ENCODE data around the gene LRRC56.

Gene LRRC56

DNA sequence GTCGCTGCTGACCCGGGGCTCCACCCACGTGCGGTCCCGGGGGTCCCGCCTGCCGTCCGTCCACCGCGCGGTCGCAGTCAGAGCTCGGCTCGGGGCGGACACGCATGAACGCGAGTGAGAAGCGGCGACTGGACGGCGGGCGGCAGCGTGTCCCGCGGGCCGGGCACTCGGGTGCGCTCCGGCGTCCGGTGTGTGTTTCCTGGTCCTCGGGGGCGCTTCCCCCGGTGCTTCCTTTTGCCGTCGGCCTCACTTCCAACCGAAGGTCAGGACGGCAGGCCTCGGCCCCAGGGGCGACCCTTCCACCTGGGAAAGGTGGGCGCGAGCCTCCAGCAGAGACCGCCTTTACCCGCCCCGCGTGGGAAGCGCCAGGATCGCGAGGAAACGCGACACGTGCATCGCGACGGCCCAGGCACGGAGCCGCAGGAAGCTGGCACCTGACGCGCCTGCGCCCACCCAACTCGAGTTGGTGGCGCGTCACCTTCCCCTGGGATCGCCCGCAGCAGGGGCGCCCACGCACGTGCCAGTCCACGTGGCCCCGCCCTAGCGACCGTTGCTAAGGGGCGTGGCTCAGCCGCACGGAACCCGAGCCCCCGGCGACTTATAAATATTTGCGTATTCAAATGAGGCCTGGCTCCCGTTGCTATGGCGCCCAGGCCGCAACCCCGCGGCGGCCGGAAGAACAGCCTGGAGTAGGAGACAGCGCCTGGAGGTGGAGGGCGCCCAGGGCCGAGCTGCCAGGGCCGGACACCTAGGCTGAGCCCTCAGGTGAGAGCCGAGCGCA, at the start of gene LRRC56:
Gene LRRC56 (plus strand): TSS at position 687 of the 781 bp plus-strand sequence. CDS start 3,158 bp downstream, outside the sequence.
- H3K4me1 ChIP-seq (ENCODE audit: insufficient read depth, low read length): peaks cover 24% of the 10 kb centered on the region
- no peak within 1 kb of the TSS for H2AFZ ChIP-seq (ENCODE audit: low read depth, low read length)
- H3K27me3 ChIP-seq (ENCODE audit: insufficient read depth, low read length): no peaks in the 10 kb centered on the region
- peak within 1 kb of the TSS; percentile 91 for H3K4me3 ChIP-seq (ENCODE audit: low read length)
- H3K9me3 ChIP-seq (ENCODE audit: low read length): no peaks in the 10 kb centered on the region
- peaks cover 18% of the 10 kb centered on the region for H3K36me3 ChIP-seq (ENCODE audit: insufficient read depth, low read length)

DNA sequence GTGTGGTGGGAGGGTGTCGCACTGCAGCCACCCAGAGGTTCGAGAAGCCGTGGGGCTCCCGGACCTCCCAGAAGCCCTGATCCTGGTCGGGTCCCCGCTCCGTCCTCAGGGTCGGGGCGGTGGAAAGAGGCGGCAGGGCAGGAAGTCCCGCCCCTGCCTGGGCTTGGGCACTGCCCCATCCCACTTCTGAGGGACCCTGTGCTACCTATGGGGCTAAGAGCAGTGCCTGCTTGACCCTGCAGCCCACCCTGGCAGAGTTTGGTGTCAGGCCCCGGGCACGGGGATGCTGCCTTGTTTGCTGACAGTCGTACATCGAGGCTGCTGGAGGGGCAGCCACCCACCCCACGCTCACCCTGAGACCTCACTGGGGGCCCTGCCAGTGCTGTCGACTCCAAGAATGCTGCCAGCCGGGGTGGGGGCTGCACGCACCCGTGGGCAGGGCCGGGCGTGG, 49.7 kb upstream of the LRRC56 start:
- Histone ChIP-seq H2AFZ (ENCODE audit: low read depth, low read length) (no peak overlapping the region), H3K4me1 (ENCODE audit: insufficient read depth, low read length) (no peaks in the 10 kb centered on the region), H3K4me3 (ENCODE audit: low read length) (no peak overlapping the region), H3K36me3 (ENCODE audit: insufficient read depth, low read length) (peaks cover 11% of the 10 kb centered on the region), H3K27me3 (ENCODE audit: insufficient read depth, low read length) (no peaks in the 10 kb centered on the region), H3K9me3 (ENCODE audit: low read length) (peaks cover 5% of the 10 kb centered on the region)

DNA sequence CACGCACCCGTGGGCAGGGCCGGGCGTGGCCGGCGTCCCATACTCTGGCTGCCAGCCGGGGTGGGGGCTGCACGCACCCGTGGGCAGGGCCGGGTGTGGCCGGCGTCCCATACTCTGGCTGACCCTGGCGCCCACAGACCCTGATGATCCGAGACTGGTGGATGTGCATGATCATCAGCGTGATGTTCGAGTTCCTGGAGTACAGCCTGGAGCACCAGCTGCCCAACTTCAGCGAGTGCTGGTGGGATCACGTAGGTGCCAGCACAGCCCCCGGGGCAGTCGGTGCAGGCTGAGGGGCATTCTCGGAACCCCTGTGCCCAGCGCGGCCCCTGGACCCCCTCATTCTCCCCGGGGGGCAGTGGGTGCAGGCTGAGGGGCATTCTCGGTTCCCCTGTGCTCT, 49.3 kb upstream of the LRRC56 start:
- Histone ChIP-seq H3K4me3 (ENCODE audit: low read length) (no peak overlapping the region), H3K27me3 (ENCODE audit: insufficient read depth, low read length) (no peaks in the 10 kb centered on the region), H3K9me3 (ENCODE audit: low read length) (peaks cover 5% of the 10 kb centered on the region), H3K36me3 (ENCODE audit: insufficient read depth, low read length) (peaks cover 11% of the 10 kb centered on the region), H3K4me1 (ENCODE audit: insufficient read depth, low read length) (no peaks in the 10 kb centered on the region), H2AFZ (ENCODE audit: low read depth, low read length) (no peak overlapping the region)

DNA sequence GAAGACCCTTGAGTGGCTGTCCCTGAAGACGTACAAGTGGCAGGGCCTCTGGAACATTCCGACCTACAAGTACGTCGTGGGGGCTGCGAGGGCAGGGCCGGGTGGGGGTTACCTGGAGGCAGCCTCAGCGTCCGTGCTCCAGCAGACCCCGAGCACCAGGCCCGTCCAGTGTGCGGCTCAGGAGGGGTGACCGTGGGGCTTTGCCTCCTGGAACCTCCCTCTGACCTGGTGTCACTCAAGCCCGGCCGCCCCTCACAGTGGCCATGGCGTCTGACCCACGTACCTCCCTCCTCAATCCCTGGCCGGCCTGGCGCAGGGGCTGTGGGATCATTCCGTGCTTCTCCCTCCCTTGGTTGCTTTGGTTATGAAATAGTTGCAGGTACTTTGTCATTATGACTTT, 48.7 kb upstream of the LRRC56 start:
- H3K9me3 ChIP-seq (ENCODE audit: low read length): peaks cover 3% of the 10 kb centered on the region
- peaks cover 11% of the 10 kb centered on the region for H3K36me3 ChIP-seq (ENCODE audit: insufficient read depth, low read length)
- no peak overlapping the region for H2AFZ ChIP-seq (ENCODE audit: low read depth, low read length)
- no peak overlapping the region for H3K4me3 ChIP-seq (ENCODE audit: low read length)
- H3K27me3 ChIP-seq (ENCODE audit: insufficient read depth, low read length): no peaks in the 10 kb centered on the region
- no peaks in the 10 kb centered on the region for H3K4me1 ChIP-seq (ENCODE audit: insufficient read depth, low read length)

DNA sequence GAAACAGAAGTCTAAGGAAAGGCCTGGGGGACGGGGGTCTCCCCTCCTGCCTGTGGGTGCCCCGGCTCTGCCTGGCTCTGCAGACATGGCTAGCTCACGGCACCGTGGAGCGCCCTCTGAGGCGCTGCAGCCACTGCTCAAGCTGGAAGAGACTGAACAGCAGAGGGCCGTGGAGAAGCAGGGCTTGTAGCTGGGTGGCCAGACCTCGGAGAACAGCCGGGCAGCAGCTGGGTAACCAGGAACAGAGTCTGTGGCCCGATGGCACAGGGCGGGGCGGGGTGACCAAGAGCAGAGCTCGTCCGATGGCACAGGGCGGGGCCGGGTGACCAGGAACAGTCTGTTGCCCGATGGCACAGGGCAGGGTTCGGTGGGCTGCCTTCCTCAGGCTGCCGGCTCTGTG, 48.3 kb upstream of the LRRC56 start:
- no peaks in the 10 kb centered on the region for H3K9me3 ChIP-seq (ENCODE audit: low read length)

GRCh38 chr11:489610-490185, 47.6 kb upstream of the LRRC56 start:
- Histone ChIP-seq H3K36me3 (ENCODE audit: insufficient read depth, low read length) (peaks cover 17% of the 10 kb centered on the region), H3K4me3 (ENCODE audit: low read length) (no peak overlapping the region), H3K4me1 (ENCODE audit: insufficient read depth, low read length) (no peaks in the 10 kb centered on the region)

More for the DNA sequence above, 48.3 kb upstream of the LRRC56 start:
- Histone ChIP-seq H3K27me3 (ENCODE audit: insufficient read depth, low read length) (no peaks in the 10 kb centered on the region), H3K36me3 (ENCODE audit: insufficient read depth, low read length) (peaks cover 11% of the 10 kb centered on the region), H3K4me1 (ENCODE audit: insufficient read depth, low read length) (no peaks in the 10 kb centered on the region), H2AFZ (ENCODE audit: low read depth, low read length) (no peak overlapping the region), H3K4me3 (ENCODE audit: low read length) (no peak overlapping the region)

DNA sequence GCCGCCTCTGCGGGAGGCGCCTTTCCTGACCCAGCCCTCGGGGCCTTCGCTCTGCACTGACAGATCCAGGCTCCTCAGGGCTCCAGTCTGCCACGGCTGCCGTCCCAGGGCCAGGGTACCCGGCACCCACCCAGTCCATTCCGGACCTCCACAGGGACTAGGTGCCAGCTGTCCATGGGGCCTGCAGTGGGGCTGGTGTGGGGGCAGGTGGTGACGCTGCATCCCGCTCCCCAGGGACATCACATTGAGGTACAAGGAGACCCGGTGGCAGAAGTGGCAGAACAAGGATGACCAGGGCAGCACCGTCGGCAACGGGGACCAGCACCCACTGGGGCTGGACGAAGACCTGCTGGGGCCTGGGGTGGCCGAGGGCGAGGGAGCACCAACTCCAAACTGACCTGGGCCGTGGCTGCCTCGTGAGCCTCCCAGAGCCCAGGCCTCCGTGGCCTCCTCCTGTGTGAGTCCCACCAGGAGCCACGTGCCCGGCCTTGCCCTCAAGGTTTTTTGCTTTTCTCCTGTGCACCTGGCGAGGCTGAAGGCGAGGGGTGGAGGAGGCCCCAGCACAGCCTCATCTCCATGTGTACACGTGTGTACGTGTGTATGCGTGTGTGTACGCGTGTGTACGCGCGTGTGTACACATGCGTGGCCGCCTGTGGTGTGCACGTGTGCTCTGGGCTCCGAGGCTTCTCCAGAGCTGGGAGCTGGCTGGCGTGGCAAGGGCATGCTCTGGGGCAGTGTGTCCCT, 47.0 kb upstream of the LRRC56 start:
- Histone ChIP-seq H3K4me3 (ENCODE audit: low read length) (no peak overlapping the region), H3K9me3 (ENCODE audit: low read length) (no peaks in the 10 kb centered on the region), H3K27me3 (ENCODE audit: insufficient read depth, low read length) (no peaks in the 10 kb centered on the region), H2AFZ (ENCODE audit: low read depth, low read length) (no peak overlapping the region), H3K36me3 (ENCODE audit: insufficient read depth, low read length) (peaks cover 23% of the 10 kb centered on the region), H3K4me1 (ENCODE audit: insufficient read depth, low read length) (no peaks in the 10 kb centered on the region)

More at GRCh38 chr11:489610-490185, 47.6 kb upstream of the LRRC56 start:
- Histone ChIP-seq H2AFZ (ENCODE audit: low read depth, low read length) (no peak overlapping the region), H3K27me3 (ENCODE audit: insufficient read depth, low read length) (no peaks in the 10 kb centered on the region), H3K9me3 (ENCODE audit: low read length) (no peaks in the 10 kb centered on the region)

GRCh38 chr11:490930-491260, 46.4 kb upstream of the LRRC56 start:
- no peaks in the 10 kb centered on the region for H3K27me3 ChIP-seq (ENCODE audit: insufficient read depth, low read length)
- peaks cover 28% of the 10 kb centered on the region for H3K36me3 ChIP-seq (ENCODE audit: insufficient read depth, low read length)
- H3K4me1 ChIP-seq (ENCODE audit: insufficient read depth, low read length): no peaks in the 10 kb centered on the region
- H2AFZ ChIP-seq (ENCODE audit: low read depth, low read length): no peak overlapping the region
- no peaks in the 10 kb centered on the region for H3K9me3 ChIP-seq (ENCODE audit: low read length)
- H3K4me3 ChIP-seq (ENCODE audit: low read length): no peak overlapping the region

- H3K27me3 ChIP-seq (ENCODE audit: insufficient read depth, low read length): no peaks in the 10 kb centered on the region
- H3K4me1 ChIP-seq (ENCODE audit: insufficient read depth, low read length): no peaks in the 10 kb centered on the region
- H3K9me3 ChIP-seq (ENCODE audit: low read length): no peaks in the 10 kb centered on the region
- no peak overlapping the region for H3K4me3 ChIP-seq (ENCODE audit: low read length)
- peaks cover 31% of the 10 kb centered on the region for H3K36me3 ChIP-seq (ENCODE audit: insufficient read depth, low read length)
- H2AFZ ChIP-seq (ENCODE audit: low read depth, low read length): no peak overlapping the region
Observed at GRCh38 chr11:491358-491757, 46.0 kb upstream of the LRRC56 start.

DNA sequence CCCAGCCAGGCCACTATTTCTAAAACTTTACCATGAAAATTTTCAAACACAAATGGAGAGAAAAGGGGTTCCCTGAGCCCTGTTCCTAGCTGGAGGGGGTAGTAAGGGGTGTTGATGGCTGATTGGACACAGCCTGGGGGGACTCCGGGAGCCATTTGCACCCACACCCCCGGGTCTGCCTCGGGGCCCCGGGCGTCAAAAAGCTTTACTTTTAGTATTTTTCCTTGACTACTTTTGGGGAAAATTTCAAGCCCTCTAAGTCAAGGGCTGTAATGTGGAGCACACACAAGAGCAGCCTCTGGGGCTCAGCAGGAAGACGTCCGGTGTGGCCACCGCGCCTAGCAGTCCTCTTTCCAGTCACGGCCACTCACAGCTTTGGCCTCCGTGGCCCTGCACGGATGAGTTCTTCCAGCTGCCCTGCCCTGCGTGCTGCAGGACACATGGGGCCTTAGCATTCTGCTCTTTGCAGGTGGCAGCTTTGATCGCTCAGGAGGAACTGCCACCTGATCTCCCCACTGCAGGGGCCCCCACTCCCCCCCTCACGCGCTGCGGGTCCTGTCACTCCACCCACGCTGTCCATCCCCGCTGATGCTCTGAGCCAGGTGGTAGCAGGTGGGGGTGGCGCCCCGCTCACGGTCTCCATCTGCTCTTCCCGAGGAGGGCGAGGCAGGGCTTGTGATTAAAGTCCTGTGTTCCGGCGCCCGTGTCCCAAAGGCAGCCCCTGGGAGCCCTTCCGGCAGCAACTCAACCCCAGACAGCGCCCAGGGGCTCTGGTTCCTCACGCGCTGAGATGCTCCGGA, 44.7 kb upstream of the LRRC56 start:
- no peaks in the 10 kb centered on the region for H3K4me1 ChIP-seq (ENCODE audit: insufficient read depth, low read length)
- H3K9me3 ChIP-seq (ENCODE audit: low read length): peaks cover 2% of the 10 kb centered on the region
- no peaks in the 10 kb centered on the region for H3K27me3 ChIP-seq (ENCODE audit: insufficient read depth, low read length)
- H3K36me3 ChIP-seq (ENCODE audit: insufficient read depth, low read length): peaks cover 42% of the 10 kb centered on the region
- no peak overlapping the region for H2AFZ ChIP-seq (ENCODE audit: low read depth, low read length)
- no peak overlapping the region for H3K4me3 ChIP-seq (ENCODE audit: low read length)

DNA sequence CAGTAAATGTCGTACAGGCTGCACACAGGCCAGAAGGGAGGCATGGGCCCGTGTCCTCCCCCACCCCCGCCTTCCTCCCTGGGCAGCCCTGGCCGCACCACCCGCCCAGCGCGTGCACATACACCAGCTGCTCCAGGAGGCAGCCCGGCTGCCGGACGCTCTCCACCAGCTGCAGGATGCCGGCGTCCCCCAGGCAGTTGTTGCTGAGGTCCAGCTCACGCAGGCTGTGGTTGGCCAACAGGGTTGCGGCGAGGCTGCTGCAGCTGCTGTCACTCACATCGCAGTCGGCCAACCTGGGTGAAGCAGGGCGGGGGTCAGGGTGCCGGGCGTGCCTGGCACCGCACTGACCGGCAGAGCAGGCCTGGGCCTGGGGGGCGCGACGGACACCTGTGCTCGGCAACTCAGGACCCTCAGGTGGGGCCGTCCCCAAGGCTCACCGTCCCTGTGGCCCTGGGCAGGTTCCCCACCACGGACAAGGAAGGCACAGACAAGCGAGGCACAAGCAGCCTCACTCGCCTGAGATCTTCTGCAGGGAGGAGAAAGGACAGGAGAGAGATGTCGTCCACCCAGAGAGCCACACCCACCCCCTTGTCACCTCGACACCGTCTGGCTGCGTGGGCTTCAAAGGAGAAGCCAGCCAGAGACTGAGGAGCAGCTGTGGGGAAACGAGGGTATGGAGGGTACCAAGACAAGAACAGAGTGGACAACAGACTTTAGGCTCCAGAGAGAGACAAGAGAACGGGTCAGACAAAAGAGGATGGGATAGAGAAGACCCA, 42.4 kb upstream of the LRRC56 start:
- Histone ChIP-seq H3K36me3 (ENCODE audit: insufficient read depth, low read length) (peaks cover 60% of the 10 kb centered on the region), H3K27me3 (ENCODE audit: insufficient read depth, low read length) (no peaks in the 10 kb centered on the region), H3K4me1 (ENCODE audit: insufficient read depth, low read length) (no peaks in the 10 kb centered on the region), H3K9me3 (ENCODE audit: low read length) (peaks cover 3% of the 10 kb centered on the region), H2AFZ (ENCODE audit: low read depth, low read length) (no peak overlapping the region), H3K4me3 (ENCODE audit: low read length) (no peak overlapping the region)

DNA sequence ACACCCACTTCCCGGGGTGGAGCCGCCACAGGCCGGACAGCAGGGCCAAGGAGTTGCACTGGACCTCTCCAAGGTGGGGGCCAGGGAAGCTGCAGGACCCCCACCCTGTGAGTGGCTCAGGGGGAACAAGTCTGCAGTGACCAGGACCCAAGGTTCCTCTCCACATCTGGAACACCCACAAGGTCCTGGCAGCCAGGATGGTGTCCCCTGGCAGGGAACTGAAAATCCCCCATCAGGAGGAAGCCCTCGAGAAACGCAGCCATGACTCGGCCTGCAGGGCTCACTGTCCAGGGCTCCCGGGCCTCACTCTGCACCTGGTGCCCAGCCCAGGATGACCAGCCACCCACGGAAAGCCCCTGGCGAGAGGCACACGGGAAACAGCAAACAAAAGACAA, 41.8 kb upstream of the LRRC56 start:
- H3K4me1 ChIP-seq (ENCODE audit: insufficient read depth, low read length): no peaks in the 10 kb centered on the region
- H3K36me3 ChIP-seq (ENCODE audit: insufficient read depth, low read length): peaks cover 65% of the 10 kb centered on the region
- H3K27me3 ChIP-seq (ENCODE audit: insufficient read depth, low read length): no peaks in the 10 kb centered on the region
- peaks cover 3% of the 10 kb centered on the region for H3K9me3 ChIP-seq (ENCODE audit: low read length)
- no peak overlapping the region for H3K4me3 ChIP-seq (ENCODE audit: low read length)
- no peak overlapping the region for H2AFZ ChIP-seq (ENCODE audit: low read depth, low read length)
